Measurements from ENCODE around the gene C6orf132. TPM values are rescaled to one million over a fixed set of nuclear protein-coding genes. Genes with fewer than 3 reads are reported as not detected.

Gene C6orf132
- total RNA-seq, 1 experiment from 2014 or later, result 49.8 TPM

GRCh38 chr6:42128460-42129359 is 13.7 kb downstream of the C6orf132 start:
- Histone ChIP-seq H3K4me3 (no peak overlapping the region), H3K27ac (no peak overlapping the region), H3K79me2 (ENCODE audit: low read depth) (peaks cover 41% of the 10 kb centered on the region), H3K9me3 (ENCODE audit: insufficient read depth, low read depth) (no peaks in the 10 kb centered on the region), H3K9me2 (ENCODE audit: insufficient read depth) (no peaks in the 10 kb centered on the region), H4K20me1 (ENCODE audit: insufficient read depth) (0 out of 2 replicates have a peak, but pooled peaks cover 5% of the 10 kb centered on the region), H3K27me3 (ENCODE audit: insufficient read depth, low read depth) (no peaks in the 10 kb centered on the region), H3F3A (ENCODE audit: insufficient read depth, low read depth) (peaks cover 27% of the 10 kb centered on the region; the same call in 1 of the 2 replicates), H3K4me2 (no peak overlapping the region), H2AFZ (no peak overlapping the region), H3K36me3 (ENCODE audit: low read depth) (peaks cover 36% of the 10 kb centered on the region), H3K4me1 (replicated peaks; ENCODE audit: insufficient read depth) (peaks cover 35% of the 10 kb centered on the region)
- DNase-seq, result no peak
- TF ChIP-seq EZH2 (IDR thresholded peaks at IDR 0.05; ENCODE audit: low read depth) (no peak), CTCF (conservative IDR thresholded peaks at IDR 0.05) (no peak)
- intact Hi-C loops (cut with micrococcal nuclease; ENCODE audit: unreplicated experiment), result no loop called here
- BruUV-seq (replicated peaks), result no TSS peak
- ChIA-PET CTCF (no interaction called here), POLR2A (ENCODE audit: unreplicated experiment) (no interaction called here)

GRCh38 chr6:42125663-42126062 is 16.8 kb downstream of the C6orf132 start:
- ChIA-PET CTCF (no interaction called here), POLR2A (ENCODE audit: unreplicated experiment) (interaction anchor here (0.6 kb wide), 1 partner anchor 13 kb away, joined by 5 read pairs; no protein-coding TSS in a partner anchor)
- H4K20me1 ChIP-seq (ENCODE audit: insufficient read depth), result 0 out of 2 replicates have a peak, but pooled peaks cover 5% of the 10 kb centered on the region
- no peak overlapping the region for H2AFZ ChIP-seq
- H3K4me3 ChIP-seq, result no peak overlapping the region
- BruUV-seq (replicated peaks), result no TSS peak
- H3K4me1 ChIP-seq (replicated peaks; ENCODE audit: insufficient read depth), result peaks cover 44% of the 10 kb centered on the region
- H3F3A ChIP-seq (ENCODE audit: insufficient read depth, low read depth), result peaks cover 46% of the 10 kb centered on the region
- DNase-seq, result no peak
- intact Hi-C loops (cut with micrococcal nuclease; ENCODE audit: unreplicated experiment), result no loop called here
- H3K36me3 ChIP-seq (ENCODE audit: low read depth), result peaks cover 34% of the 10 kb centered on the region
- H3K79me2 ChIP-seq (ENCODE audit: low read depth), result peaks cover 20% of the 10 kb centered on the region
- H3K27me3 ChIP-seq (ENCODE audit: insufficient read depth, low read depth), result no peaks in the 10 kb centered on the region
- H3K9me2 ChIP-seq (ENCODE audit: insufficient read depth), result no peaks in the 10 kb centered on the region
- TF ChIP-seq CTCF (conservative IDR thresholded peaks at IDR 0.05) (no peak), EZH2 (IDR thresholded peaks at IDR 0.05; ENCODE audit: low read depth) (no peak)
- no peak overlapping the region; the same call in 1 of the 2 replicates for H3K27ac ChIP-seq
- H3K4me2 ChIP-seq, result no peak overlapping the region
- no peaks in the 10 kb centered on the region for H3K9me3 ChIP-seq (ENCODE audit: insufficient read depth, low read depth)

GRCh38 chr6:42125231-42125630 is 17.2 kb downstream of the C6orf132 start:
- Histone ChIP-seq H2AFZ (no peak overlapping the region), H3K4me3 (no peak overlapping the region), H3K27ac (no peak overlapping the region; the same call in 1 of the 2 replicates), H3K79me2 (ENCODE audit: low read depth) (peaks cover 20% of the 10 kb centered on the region), H3K36me3 (ENCODE audit: low read depth) (peaks cover 34% of the 10 kb centered on the region), H4K20me1 (ENCODE audit: insufficient read depth) (0 out of 2 replicates have a peak, but pooled peaks cover 5% of the 10 kb centered on the region), H3K4me2 (no peak overlapping the region), H3K27me3 (ENCODE audit: insufficient read depth, low read depth) (no peaks in the 10 kb centered on the region), H3K9me2 (ENCODE audit: insufficient read depth) (no peaks in the 10 kb centered on the region), H3K9me3 (ENCODE audit: insufficient read depth, low read depth) (no peaks in the 10 kb centered on the region), H3K4me1 (replicated peaks; ENCODE audit: insufficient read depth) (peaks cover 48% of the 10 kb centered on the region), H3F3A (ENCODE audit: insufficient read depth, low read depth) (peaks cover 50% of the 10 kb centered on the region)
- POLR2A ChIA-PET (ENCODE audit: unreplicated experiment), result interaction anchor here (0.6 kb wide), 2 partner anchors 12 to 13 kb away, joined by 4 to 5 read pairs; no protein-coding TSS in a partner anchor
- TF ChIP-seq CTCF (conservative IDR thresholded peaks at IDR 0.05), result no peak
- no peak for TF ChIP-seq EZH2 (IDR thresholded peaks at IDR 0.05; ENCODE audit: low read depth)
- intact Hi-C loops (cut with micrococcal nuclease; ENCODE audit: unreplicated experiment), result no loop called here
- CTCF ChIA-PET, result no interaction called here
- BruUV-seq (replicated peaks), result no TSS peak
- no peak for DNase-seq

All from PC-9 (cell line).